PC-9 (cell line): Measurements from ENCODE around the gene BPIFB2.

Source experiments
- CTCF ChIP-seq: fragments of 200-600 bp; sonication (generic); conservative IDR thresholded peaks from 2 replicates; pipeline ENCODE4 v1.6.1; 2017; ENCODE audit warnings: mixed run types, antibody characterized with exemption, mild to moderate bottlenecking, moderate library complexity
- EZH2 ChIP-seq: fragments of 200-600 bp; sonication (generic); IDR thresholded peaks from 2 replicates; pipeline ENCODE4 v1.8.0; 2017; ENCODE audit warnings: antibody characterized with exemption, low read depth

- no peak for TF ChIP-seq CTCF
- TF ChIP-seq EZH2 = no peak
Observed at GRCh38 chr20:32991383-32991782, 16.1 kb upstream of the BPIFB2 start.
